PC-3 (cell line): ENCODE data around the gene TBL3. TPM values are rescaled to one million over a fixed set of nuclear protein-coding genes. Genes with fewer than 3 reads are reported as not detected.

Experiments
- ATAC-seq: fragments of 200-7000 bp; cut with Tn5 transposase; 2 replicates; pipeline ENCODE4 v1.9.1; 2020; ENCODE audit warnings: mild to moderate bottlenecking, moderate library complexity
- BruUV-seq: library from RNA; stranded (reverse); fragments of 400-500 nt; replicated peaks from 2 replicates; lab custom pipeline; 2021; lab: Mats Ljungman, UMichigan
- CTCF ChIA-PET: fragments of 300-600 bp; sonication (Branson Sonifier 250); formaldehyde crosslinking; loops from one replicate; lab custom pipeline; 2022; ENCODE audit warnings: antibody characterized with exemption; lab: Charles Lee
- POLR2A ChIA-PET: fragments of 300-600 bp; sonication (Branson Sonifier 250); formaldehyde crosslinking; loops from one replicate; lab custom pipeline; 2022; ENCODE audit warnings: antibody characterized with exemption; ENCODE audit not compliant: unreplicated experiment; lab: Charles Lee
- DNase-seq: peaks from one replicate; pipeline ENCODE4 v3.0.0-alpha.2; 2015
- H2AFZ ChIP-seq: fragments of 300-600 bp; sonication (generic); 2 replicates; pipeline ENCODE4 v1.6.0; 2016; ENCODE audit warnings: antibody characterized with exemption, low read length
- H3F3A ChIP-seq: fragments of 300-600 bp; sonication (generic); one replicate; pipeline ENCODE4 v1.6.0; 2017; ENCODE audit warnings: antibody characterized with exemption, low read length, control low read depth, mild to moderate bottlenecking; ENCODE audit not compliant: unreplicated experiment
- H3K27ac ChIP-seq: fragments of 300-600 bp; sonication (generic); 2 replicates; pipeline ENCODE4 v1.5.1; 2016; ENCODE audit warnings: mild to moderate bottlenecking, low read length
- H3K27me3 ChIP-seq: fragments of 300-600 bp; sonication (generic); 2 replicates; pipeline ENCODE4 v1.6.1; 2016; ENCODE audit warnings: low read length, mixed read lengths
- H3K36me3 ChIP-seq: fragments of 300-600 bp; sonication (generic); 2 replicates; pipeline ENCODE4 v1.6.1; 2016; ENCODE audit warnings: low read depth, mixed run types, low read length, mixed read lengths
- H3K4me1 ChIP-seq: fragments of 300-600 bp; sonication (generic); 2 replicates; pipeline ENCODE4 v1.5.1; 2016; ENCODE audit warnings: low read length; ENCODE audit not compliant: insufficient read depth
- H3K4me2 ChIP-seq: fragments of 300-600 bp; sonication (generic); 2 replicates; pipeline ENCODE4 v1.6.0; 2016; ENCODE audit warnings: low read length
- H3K4me3 ChIP-seq: fragments of 300-600 bp; sonication (generic); 2 replicates; pipeline ENCODE4 v1.5.1; 2016; ENCODE audit warnings: mild to moderate bottlenecking, low read length, mixed read lengths
- H3K79me2 ChIP-seq: fragments of 300-600 bp; sonication (generic); 2 replicates; pipeline ENCODE4 v1.6.1; 2017; ENCODE audit warnings: low read length, mixed read lengths
- H3K9ac ChIP-seq: fragments of 300-600 bp; sonication (generic); 2 replicates; pipeline ENCODE4 v1.6.0; 2016; ENCODE audit warnings: mild to moderate bottlenecking, low read length
- H3K9me2 ChIP-seq: fragments of 300-600 bp; sonication (generic); replicated peaks from 2 replicates; pipeline ENCODE4 v1.6.1; 2016; ENCODE audit warnings: mixed run types, low read length, mixed read lengths
- H3K9me3 ChIP-seq: fragments of 300-600 bp; sonication (generic); 2 replicates; pipeline ENCODE4 v1.6.1; 2016; ENCODE audit warnings: low read length, mixed read lengths
- H4K20me1 ChIP-seq: fragments of 300-600 bp; sonication (generic); 2 replicates; pipeline ENCODE4 v1.6.1; 2016; ENCODE audit warnings: low read length, mixed read lengths
- EZH2 ChIP-seq: fragments of 300-600 bp; sonication (generic); IDR thresholded peaks from one replicate; pipeline ENCODE4 v1.6.1; 2017; ENCODE audit warnings: antibody characterized with exemption, mild to moderate bottlenecking, low read length; ENCODE audit not compliant: unreplicated experiment
- EZH2phosphoT487 ChIP-seq: fragments of 300-600 bp; sonication (generic); IDR thresholded peaks from 2 replicates; pipeline ENCODE4 v1.6.1; 2018; ENCODE audit warnings: mild to moderate bottlenecking, antibody characterized with exemption, low read length, borderline replicate concordance
- intact Hi-C: fragments of 100-400 bp; cut with micrococcal nuclease; formaldehyde crosslinking; loops from 2 replicates; pipeline ENCODE4 v1.9.0; 2023
- total RNA-seq: library from RNA; depleted of rRNA; stranded (reverse); fragments of >200 nt; gene quantifications from 2 replicates; pipeline ENCODE4 v1.2.3, GENCODE V29; 2014
- TF ChIP-seq, protein P1 (sequence below): fragments of 300-600 bp; sonication (generic); conservative IDR thresholded peaks from 2 replicates; pipeline ENCODE4 v1.5.1; 2017; ENCODE audit warnings: antibody characterized with exemption, low read depth, mild to moderate bottlenecking, low read length

Gene TBL3
- total RNA-seq, 1 experiment from 2014 or later, result 71.5 TPM

DNA sequence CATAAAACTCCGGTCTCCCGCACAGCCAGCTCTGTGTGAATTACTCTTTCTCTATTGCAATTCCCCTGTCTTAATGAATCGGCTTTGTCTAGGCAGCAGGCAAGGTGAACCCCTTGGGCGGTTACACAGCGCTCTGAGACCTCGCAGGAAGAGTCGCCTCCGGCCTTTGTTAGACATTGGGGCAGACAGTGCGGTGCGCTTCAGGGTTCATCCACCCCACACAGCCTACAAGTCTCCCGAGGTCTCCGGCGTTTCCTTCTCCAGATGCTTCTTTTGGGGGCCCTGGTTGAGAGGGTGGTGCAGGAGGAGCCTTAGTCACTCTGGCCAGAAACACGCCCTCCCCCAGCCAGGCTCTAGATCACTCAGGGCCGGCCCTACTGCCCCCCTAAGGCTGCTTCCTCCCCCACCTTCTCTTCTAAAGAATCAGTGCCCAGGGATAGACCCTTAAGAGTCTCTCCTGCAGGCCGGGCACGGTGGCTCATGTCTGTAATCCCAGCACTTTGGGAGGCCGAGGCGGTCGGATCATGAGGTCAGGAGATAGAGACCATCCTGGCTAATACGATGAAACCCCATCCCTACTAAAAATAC lies 27.1 kb upstream of the TBL3 start:
- ATAC-seq (no peak), DNase-seq (no peak)
- no peak overlapping the region for H3K27ac ChIP-seq
- ChIA-PET POLR2A (interaction anchor here (0.6 kb wide), 1 partner anchor 566 kb away, joined by 12 read pairs; no protein-coding TSS in a partner anchor), CTCF (no interaction called here)
- no peak overlapping the region for H3K9ac ChIP-seq
- intact Hi-C loops, result no loop called here
- BruUV-seq, result no TSS peak
- no peak overlapping the region for H2AFZ ChIP-seq
- no peaks in the 10 kb centered on the region for H3K9me2 ChIP-seq
- H3K4me2 ChIP-seq, result no peak overlapping the region
- H3F3A ChIP-seq, result no peaks in the 10 kb centered on the region
- H3K9me3 ChIP-seq, result no peaks in the 10 kb centered on the region
- H3K4me3 ChIP-seq, result no peak overlapping the region
- no peaks in the 10 kb centered on the region for H4K20me1 ChIP-seq
- peaks cover 11% of the 10 kb centered on the region for H3K4me1 ChIP-seq
- H3K79me2 ChIP-seq, result peaks cover 6% of the 10 kb centered on the region; the same call in 1 of the 2 replicates
- TF ChIP-seq, protein P1, sequence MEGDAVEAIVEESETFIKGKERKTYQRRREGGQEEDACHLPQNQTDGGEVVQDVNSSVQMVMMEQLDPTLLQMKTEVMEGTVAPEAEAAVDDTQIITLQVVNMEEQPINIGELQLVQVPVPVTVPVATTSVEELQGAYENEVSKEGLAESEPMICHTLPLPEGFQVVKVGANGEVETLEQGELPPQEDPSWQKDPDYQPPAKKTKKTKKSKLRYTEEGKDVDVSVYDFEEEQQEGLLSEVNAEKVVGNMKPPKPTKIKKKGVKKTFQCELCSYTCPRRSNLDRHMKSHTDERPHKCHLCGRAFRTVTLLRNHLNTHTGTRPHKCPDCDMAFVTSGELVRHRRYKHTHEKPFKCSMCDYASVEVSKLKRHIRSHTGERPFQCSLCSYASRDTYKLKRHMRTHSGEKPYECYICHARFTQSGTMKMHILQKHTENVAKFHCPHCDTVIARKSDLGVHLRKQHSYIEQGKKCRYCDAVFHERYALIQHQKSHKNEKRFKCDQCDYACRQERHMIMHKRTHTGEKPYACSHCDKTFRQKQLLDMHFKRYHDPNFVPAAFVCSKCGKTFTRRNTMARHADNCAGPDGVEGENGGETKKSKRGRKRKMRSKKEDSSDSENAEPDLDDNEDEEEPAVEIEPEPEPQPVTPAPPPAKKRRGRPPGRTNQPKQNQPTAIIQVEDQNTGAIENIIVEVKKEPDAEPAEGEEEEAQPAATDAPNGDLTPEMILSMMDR, result no peak
- TF ChIP-seq EZH2phosphoT487 (no peak), EZH2 (no peak)
- no peaks in the 10 kb centered on the region for H3K27me3 ChIP-seq
- no peaks in the 10 kb centered on the region for H3K36me3 ChIP-seq

GRCh38 chr16:1945559-1946391 lies 26.1 kb upstream of the TBL3 start:
- Histone ChIP-seq H4K20me1 (no peaks in the 10 kb centered on the region), H3F3A (no peaks in the 10 kb centered on the region), H3K27ac (no peak overlapping the region), H3K9me3 (no peaks in the 10 kb centered on the region), H3K79me2 (peaks cover 6% of the 10 kb centered on the region; the same call in 1 of the 2 replicates), H3K9me2 (no peaks in the 10 kb centered on the region), H3K27me3 (no peaks in the 10 kb centered on the region), H3K4me3 (no peak overlapping the region), H2AFZ (no peak overlapping the region), H3K4me1 (peaks cover 11% of the 10 kb centered on the region), H3K36me3 (no peaks in the 10 kb centered on the region), H3K9ac (no peak overlapping the region), H3K4me2 (no peak overlapping the region)
- TF ChIP-seq EZH2 (no peak), EZH2phosphoT487 (no peak)
- TF ChIP-seq, protein P1, result no peak
- BruUV-seq, result no TSS peak
- ChIA-PET POLR2A (no interaction called here), CTCF (no interaction called here)
- intact Hi-C loops, result no loop called here
- ATAC-seq (no peak), DNase-seq (no peak)
